Measurements from ENCODE around the gene ANKRD61. TPM values are rescaled to one million over a fixed set of nuclear protein-coding genes. Genes with fewer than 3 reads are reported as not detected.

The ANKRD61 gene
- total RNA-seq: not detected

DNA sequence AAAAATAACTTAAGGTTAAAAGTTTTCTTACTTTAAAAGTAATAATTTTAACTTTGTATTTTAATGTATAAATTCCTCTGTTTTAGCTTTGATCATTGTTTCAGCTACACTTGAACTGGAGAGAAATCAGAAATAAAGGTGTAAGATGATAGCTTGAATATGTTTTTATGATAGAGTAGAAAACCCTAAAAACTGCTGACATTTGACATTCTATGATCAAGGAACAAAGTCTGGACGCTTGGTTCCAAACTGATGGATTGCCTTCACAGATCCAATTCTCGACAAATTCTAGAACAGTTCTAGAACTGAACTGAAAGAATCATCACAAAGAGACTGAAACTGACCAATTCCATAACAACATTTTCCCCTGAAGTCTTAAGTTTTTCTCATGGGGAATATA, at the start of gene ANKRD61:
Gene ANKRD61, plus strand, starts transcription at position 389 of the 400 bp plus-strand sequence. Its CDS starts 0 bp downstream, at position 389.

GRCh38 chr7:6008668-6009611, 22.2 kb upstream of the ANKRD61 start, which contains the start of the genes AIMP2 and PMS2:
Gene AIMP2 (plus strand): TSS chr7:6009272. CDS start chr7:6009364, 92 bp downstream.
Gene PMS2 (minus strand): TSS chr7:6009049. CDS start chr7:6009019, 30 bp downstream.

Small RNAs within 50 kb of the gene (small RNA-seq; reads per million reads assigned to genes)
- gene RF00019 (ENCODE audit: low replicate concordance) (not detected), gene RNU6-218P (ENCODE audit: low replicate concordance) (not detected), gene SNORA80D (ENCODE audit: low replicate concordance) (0.58 reads per million, percentile 67 among the genes with 10 or more reads in this experiment)

Other genes starting within 250 kb of the ANKRD61 start
- 40.5 TPM for gene RNF216, start 249.7 kb upstream of the ANKRD61 start, total RNA-seq
- gene OCM, start 150.6 kb upstream of the ANKRD61 start, total RNA-seq: not detected
- 43.0 TPM for gene CCZ1, start 132.6 kb upstream of the ANKRD61 start, total RNA-seq
- gene RSPH10B, start 60.7 kb upstream of the ANKRD61 start, total RNA-seq: 2.0 TPM
- gene PMS2, start 22.3 kb upstream of the ANKRD61 start, total RNA-seq: 20.1 TPM
- gene AIMP2, start 22.1 kb upstream of the ANKRD61 start, total RNA-seq: 37.6 TPM
- 176 TPM for gene EIF2AK1, start 27.8 kb downstream of the ANKRD61 start, total RNA-seq
- gene USP42, start 73.6 kb downstream of the ANKRD61 start, total RNA-seq: 12.2 TPM
- 63.5 TPM for gene CYTH3, start 241.2 kb downstream of the ANKRD61 start, total RNA-seq

All from metanephros (tissue), 2 donors.